MCF 10A (cell line): ENCODE measurements around the gene BICD1. TPM values are rescaled to one million over a fixed set of nuclear protein-coding genes. Genes with fewer than 3 reads are reported as not detected.
"Not testable (repeated sequence)": the region's sequence is repeated elsewhere in the genome, so short reads cannot be mapped to it uniquely, and the experiment has no call there.

ENCODE experiments used
- BruUV-seq: library from RNA; stranded (reverse); fragments of 400-500 nt; replicated peaks from 2 replicates; lab custom pipeline; 2021; lab: Mats Ljungman, UMichigan
- CTCF ChIA-PET: fragments of 300-600 bp; sonication (Branson Sonifier 250); formaldehyde crosslinking; extraction: SDS; loops from one replicate; lab custom pipeline; 2021; ENCODE audit warnings: antibody characterized with exemption, inconsistent platforms; lab: Yijun Ruan, JAX
- POLR2A ChIA-PET: fragments of 300-600, 350-650 bp; sonication (Branson Sonifier 250); formaldehyde crosslinking; extraction: SDS; loops from one replicate; lab custom pipeline; 2020; ENCODE audit warnings: antibody characterized with exemption, inconsistent platforms; lab: Yijun Ruan, JAX
- DNase-seq: peaks from one replicate; pipeline ENCODE4 v3.0.0-alpha.2; 2018; ENCODE audit not compliant: unreplicated experiment
- H3K27ac Mint-ChIP-seq: one replicate; pipeline ENCODE4 v1.8.0; 2022; ENCODE audit warnings: mild to moderate bottlenecking, low read depth, mixed read lengths; ENCODE audit not compliant: unreplicated experiment
- H3K27me3 Mint-ChIP-seq: one replicate; pipeline ENCODE4 v1.8.0; 2022; ENCODE audit warnings: mixed read lengths; ENCODE audit not compliant: insufficient read depth, unreplicated experiment
- H3K36me3 Mint-ChIP-seq: one replicate; pipeline ENCODE4 v1.8.0; 2022; ENCODE audit warnings: mild to moderate bottlenecking, moderate library complexity, mixed read lengths; ENCODE audit not compliant: insufficient read depth, unreplicated experiment
- H3K4me1 Mint-ChIP-seq: one replicate; pipeline ENCODE4 v1.8.0; 2022; ENCODE audit warnings: mixed read lengths; ENCODE audit not compliant: insufficient read depth, unreplicated experiment
- H3K4me3 Mint-ChIP-seq: one replicate; pipeline ENCODE4 v1.8.0; 2022; ENCODE audit warnings: mild to moderate bottlenecking, moderate library complexity, mixed read lengths; ENCODE audit not compliant: unreplicated experiment
- H3K9me3 Mint-ChIP-seq: one replicate; pipeline ENCODE4 v1.8.0; 2022; ENCODE audit warnings: mixed read lengths; ENCODE audit not compliant: unreplicated experiment
- CTCF ChIP-seq: fragments of 200-600 bp; IDR thresholded peaks from one replicate; pipeline ENCODE4 v1.8.0; 2022; ENCODE audit warnings: antibody characterized with exemption, mild to moderate bottlenecking; ENCODE audit not compliant: unreplicated experiment
- intact Hi-C: fragments of 100-400 bp; cut with micrococcal nuclease; formaldehyde crosslinking; loops from 2 replicates; pipeline ENCODE4 v1.14.1; 2022
- total RNA-seq: library from RNA; stranded (reverse); gene quantifications from 2 replicates; pipeline ENCODE4 v1.2.3, GENCODE V29; 2022

BICD1 gene
- total RNA-seq, 1 experiment from 2014 or later, result 49.3 TPM

- no peaks in the 10 kb centered on the region for H3K27me3 Mint-ChIP-seq
- ChIA-PET POLR2A (no interaction called here), CTCF (interaction anchor here (0.6 kb wide), 1 partner anchor 285 kb away, joined by 3 read pairs; no protein-coding TSS in a partner anchor)
- BruUV-seq, result no TSS peak
- no peak overlapping the region for H3K4me3 Mint-ChIP-seq
- peaks cover 14% of the 10 kb centered on the region for H3K36me3 Mint-ChIP-seq
- no peak for DNase-seq
- H3K4me1 Mint-ChIP-seq, result no peaks in the 10 kb centered on the region
- no peak for TF ChIP-seq CTCF
- H3K9me3 Mint-ChIP-seq, result no peaks in the 10 kb centered on the region
- intact Hi-C loops, result no loop called here
- H3K27ac Mint-ChIP-seq, result no peak overlapping the region
Measured at GRCh38 chr12:32226768-32227167, 120.1 kb downstream of the BICD1 start.

- Mint-ChIP-seq H3K4me1 (no peaks in the 10 kb centered on the region), H3K4me3 (no peak overlapping the region), H3K9me3 (no peaks in the 10 kb centered on the region), H3K36me3 (no peaks in the 10 kb centered on the region), H3K27ac (no peak overlapping the region), H3K27me3 (no peaks in the 10 kb centered on the region)
- no TSS peak for BruUV-seq
- intact Hi-C loops, result no loop called here
- ChIA-PET CTCF (interaction anchor here (0.6 kb wide), 1 partner anchor 82 kb away, joined by 3 read pairs; no protein-coding TSS in a partner anchor), POLR2A (no interaction called here)
- no peak for DNase-seq
- no peak for TF ChIP-seq CTCF
Measured at GRCh38 chr12:32229971-32230612, 123.4 kb downstream of the BICD1 start.

- CTCF ChIA-PET, result no interaction called here
- no peak overlapping the region for H3K4me3 Mint-ChIP-seq
- POLR2A ChIA-PET, result no interaction called here
- intact Hi-C loops, result no loop called here
- no peak for TF ChIP-seq CTCF
- H3K27ac Mint-ChIP-seq, result no peak overlapping the region
- DNase-seq, result no peak
- H3K36me3 Mint-ChIP-seq, result no peaks in the 10 kb centered on the region
- H3K9me3 Mint-ChIP-seq, result no peaks in the 10 kb centered on the region
- BruUV-seq, result no TSS peak
- no peaks in the 10 kb centered on the region for H3K4me1 Mint-ChIP-seq
- H3K27me3 Mint-ChIP-seq, result no peaks in the 10 kb centered on the region
Measured at GRCh38 chr12:32230613-32230993, 124.0 kb downstream of the BICD1 start.

DNA sequence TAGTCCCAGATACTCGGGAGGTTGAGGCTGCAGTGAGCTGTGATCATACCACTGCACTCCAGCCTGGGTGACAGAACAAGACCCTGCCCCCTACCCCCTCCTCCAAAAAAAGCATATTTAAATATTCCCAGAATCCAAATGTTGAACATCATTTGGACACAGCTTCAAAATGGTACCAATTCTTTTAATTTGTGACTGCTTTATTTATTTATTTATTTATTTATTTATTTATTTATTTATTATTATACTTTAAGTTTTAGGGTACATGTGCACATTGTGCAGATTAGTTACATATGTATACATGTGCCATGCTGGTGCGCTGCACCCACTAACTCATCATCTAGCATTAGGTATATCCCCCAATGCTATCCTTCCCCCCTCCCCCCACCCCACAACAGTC is 124.7 kb downstream of the BICD1 start:
- CTCF ChIA-PET, H3K36me3 Mint-ChIP-seq, H3K9me3 Mint-ChIP-seq, DNase-seq, H3K4me3 Mint-ChIP-seq, H3K27ac Mint-ChIP-seq, BruUV-seq, H3K4me1 Mint-ChIP-seq, intact Hi-C loops, H3K27me3 Mint-ChIP-seq, POLR2A ChIA-PET: not testable (repeated sequence)
